ENCODE measurements around the gene DAP.
A peak's percentile ranks its signal among the peaks of the same experiment; 100 is the strongest.
"Not testable (repeated sequence)": the region's sequence is repeated elsewhere in the genome, so short reads cannot be mapped to it uniquely, and the experiment has no call there.

Gene DAP

DNA sequence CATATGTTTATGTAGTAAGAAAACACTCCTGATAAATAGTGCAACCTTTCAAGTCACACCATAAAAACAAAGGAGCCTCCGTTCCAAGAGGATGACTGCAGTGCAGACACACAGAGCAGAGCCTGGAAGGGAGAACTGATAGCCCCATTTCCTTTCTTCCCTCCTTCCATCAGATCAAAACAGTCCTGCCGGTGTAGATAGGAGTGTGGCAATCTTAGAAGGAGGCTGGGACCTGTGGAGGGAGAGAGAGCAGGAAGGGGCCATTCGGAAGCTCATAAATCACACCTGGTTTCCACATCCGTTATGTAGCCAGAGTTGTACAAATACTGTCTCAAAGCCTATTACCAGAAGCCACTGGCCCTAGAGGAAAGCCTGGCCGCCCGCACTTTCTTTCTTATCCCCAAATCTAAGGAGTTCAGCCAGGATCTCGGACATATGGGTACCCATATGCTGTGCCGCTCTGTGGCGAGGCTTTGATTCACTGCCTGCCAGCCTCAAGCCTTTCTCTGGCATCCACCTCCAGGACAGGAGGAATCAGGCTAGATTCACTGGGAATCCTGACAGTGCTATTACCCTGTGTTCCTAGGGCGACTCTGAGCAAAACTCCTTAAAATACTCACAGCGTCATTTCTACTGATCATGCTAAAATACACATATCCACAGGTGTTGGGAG, 26.9 kb downstream of the DAP start:
- DNase-seq (ENCODE audit: low spot score) = no peak

DNA sequence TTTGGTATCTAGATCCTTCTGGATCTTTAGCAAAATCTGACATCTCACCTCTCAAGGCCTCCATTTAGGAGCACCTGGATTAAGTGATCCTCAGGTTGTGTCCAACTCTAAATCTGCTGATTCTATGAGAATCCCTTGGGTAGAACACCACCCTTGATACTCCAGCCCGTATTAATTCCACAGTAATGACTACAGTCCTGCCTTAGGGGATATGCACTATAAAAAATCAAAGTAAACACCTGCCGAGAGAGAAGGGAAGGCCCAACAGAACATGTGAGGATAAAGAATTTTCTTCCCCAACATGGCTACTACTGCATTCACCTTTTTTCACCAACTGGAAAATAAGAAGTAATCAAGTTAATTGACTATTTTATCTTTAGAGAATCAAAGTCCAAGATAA, 27.6 kb downstream of the DAP start:
- DNase-seq (ENCODE audit: low spot score) = no peak

GRCh38 chr5:10731913-10732312, 29.1 kb downstream of the DAP start:
- no peak for DNase-seq (ENCODE audit: low spot score)

DNA sequence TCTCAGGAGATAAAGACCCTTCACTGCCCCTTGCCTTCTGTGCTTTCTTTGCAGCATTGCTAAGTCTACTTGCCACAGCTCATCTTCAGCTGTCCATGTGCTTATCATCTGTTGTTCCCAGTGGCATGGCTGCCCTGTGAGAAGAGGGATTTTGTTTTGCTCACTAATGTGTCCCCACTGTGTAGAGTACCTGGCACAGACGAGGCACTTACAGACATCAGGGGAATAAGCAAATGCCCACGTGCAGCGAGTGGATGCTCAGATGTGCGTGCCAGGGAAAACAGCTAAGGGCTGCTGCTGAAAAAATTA, 31.0 kb downstream of the DAP start:
- no peak for DNase-seq (ENCODE audit: low spot score)

GRCh38 chr5:10729320-10730042, 31.6 kb downstream of the DAP start:
- no peak for DNase-seq (ENCODE audit: low spot score)

- no peak for DNase-seq (ENCODE audit: low spot score)
Measured at GRCh38 chr5:10728679-10729078, 32.4 kb downstream of the DAP start.

- DNase-seq (ENCODE audit: low spot score) = no peak
Measured at GRCh38 chr5:10727861-10728260, 33.2 kb downstream of the DAP start.

DNA sequence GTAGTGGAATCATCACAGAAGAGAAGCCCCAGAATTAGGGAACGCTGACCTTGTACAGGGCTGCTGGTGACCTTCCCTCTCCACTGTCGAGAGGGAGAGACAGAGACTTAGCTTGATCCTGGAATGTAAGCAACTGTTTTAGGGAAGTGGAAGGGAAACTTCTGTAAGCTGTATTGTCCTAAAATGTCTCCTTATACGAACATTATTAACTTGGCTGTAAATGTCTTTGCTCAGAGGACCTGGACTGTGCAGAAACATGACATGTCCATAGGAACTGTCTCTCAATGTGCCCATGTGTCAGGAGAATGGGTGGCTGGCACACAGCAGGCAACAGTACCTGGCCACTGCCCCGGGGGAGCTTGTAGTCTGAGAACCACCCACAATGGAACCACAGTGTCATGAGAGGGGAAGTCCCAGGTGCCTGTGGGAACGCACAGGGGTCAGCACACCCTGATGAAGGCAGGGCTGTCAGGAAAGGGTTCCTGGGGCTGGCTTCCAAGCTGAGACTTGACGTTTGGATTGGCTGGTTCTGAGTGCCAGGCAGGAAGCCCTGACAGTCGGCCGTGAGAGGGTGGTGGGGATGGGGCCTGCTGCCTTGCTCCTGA, 34.0 kb downstream of the DAP start:
- no peak for DNase-seq (ENCODE audit: low spot score)

GRCh38 chr5:10726179-10726912, 34.7 kb downstream of the DAP start:
- DNase-seq (ENCODE audit: low spot score) = no peak

DNA sequence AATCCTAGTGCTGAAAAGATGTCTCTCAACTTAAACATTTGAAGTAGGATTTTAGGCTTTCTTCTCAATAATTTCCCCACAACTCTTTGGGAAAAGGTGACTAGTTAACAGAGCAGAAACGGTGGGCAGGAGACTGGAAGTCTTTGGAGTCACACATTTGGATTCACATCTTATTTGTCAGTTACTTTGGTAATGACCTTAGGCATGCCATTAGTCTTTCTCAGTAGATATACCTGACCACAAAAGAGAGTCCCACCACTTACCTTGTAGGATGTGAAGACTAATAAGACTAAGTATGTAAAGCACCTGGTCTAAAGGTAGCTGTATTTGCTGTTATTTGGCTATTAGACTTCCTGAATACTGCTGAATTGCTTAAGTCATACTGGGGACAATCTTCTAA, 35.4 kb downstream of the DAP start:
- DNase-seq (ENCODE audit: low spot score) = no peak

GRCh38 chr5:10724781-10725507, 36.1 kb downstream of the DAP start:
- peak; percentile 66 for DNase-seq (ENCODE audit: low spot score)

DNA sequence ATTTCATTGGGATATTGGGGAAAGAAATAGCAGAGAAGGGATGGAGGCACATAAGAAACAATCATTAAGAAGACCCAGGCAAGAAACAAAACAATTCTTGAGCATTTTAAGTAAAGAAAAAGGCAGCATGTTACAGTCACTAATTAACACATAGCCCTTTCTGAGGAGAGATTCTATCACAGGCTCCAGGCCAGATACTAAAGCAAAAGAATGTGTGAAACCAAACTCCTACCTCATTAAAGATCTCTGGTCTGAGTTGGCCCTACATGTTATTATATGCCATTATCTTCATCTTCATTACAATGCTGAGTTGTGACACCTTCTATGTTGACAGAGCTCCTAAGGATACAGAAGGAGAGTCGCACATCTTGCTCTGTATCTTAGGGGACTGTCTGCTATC, 37.5 kb downstream of the DAP start:
- no peak for DNase-seq (ENCODE audit: low spot score)

GRCh38 chr5:10720766-10721165, 40.3 kb downstream of the DAP start:
- not testable (repeated sequence) for DNase-seq (ENCODE audit: low spot score)

- no peak for DNase-seq (ENCODE audit: low spot score)
Measured at GRCh38 chr5:10719965-10720364, 41.1 kb downstream of the DAP start.

- DNase-seq (ENCODE audit: low spot score) = not testable (repeated sequence)
Measured at GRCh38 chr5:10718617-10719016, 42.4 kb downstream of the DAP start.

- DNase-seq (ENCODE audit: low spot score) = not testable (repeated sequence)
Measured at GRCh38 chr5:10716825-10717224, 44.2 kb downstream of the DAP start.

- DNase-seq (ENCODE audit: low spot score) = no peak
Measured at GRCh38 chr5:10715605-10716290, 45.3 kb downstream of the DAP start.

DNA sequence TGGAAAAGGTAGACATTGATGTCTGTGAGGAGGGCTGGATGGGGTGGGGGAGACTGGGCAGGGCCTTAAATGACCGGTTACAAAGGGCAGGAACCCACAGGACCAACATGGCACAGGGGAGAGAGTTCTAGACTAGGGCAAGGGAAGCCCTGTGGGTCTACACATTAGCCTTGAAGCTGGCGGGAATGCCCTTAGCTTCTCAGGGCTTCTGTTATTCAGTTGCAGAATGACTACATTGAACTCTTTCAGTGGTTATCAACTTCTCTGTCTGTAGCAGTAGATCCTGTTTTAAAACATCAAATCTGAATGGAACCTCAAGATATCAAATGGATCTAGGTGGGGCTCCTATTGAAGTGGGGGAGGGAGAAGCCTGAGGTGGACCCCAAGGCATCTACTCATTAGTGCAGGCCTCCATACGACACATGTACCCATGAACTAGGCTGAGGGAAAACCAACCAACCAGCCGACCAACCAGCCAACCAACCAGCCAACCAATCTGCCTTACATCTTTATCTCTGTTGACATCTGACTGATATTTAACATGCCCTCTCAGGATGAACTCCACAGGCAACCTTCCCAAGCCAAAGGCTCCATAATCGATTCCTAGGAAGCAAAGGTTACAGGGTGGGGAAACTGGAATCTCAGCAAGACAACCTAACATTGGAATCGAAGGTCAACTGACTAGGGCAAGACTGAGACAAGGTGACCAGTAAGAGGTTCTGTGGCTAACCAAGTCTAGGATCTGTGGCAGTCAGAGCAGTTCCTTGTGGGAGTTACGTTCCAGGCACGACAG, 48.3 kb downstream of the DAP start:
- no peak for DNase-seq (ENCODE audit: low spot score)

DNA sequence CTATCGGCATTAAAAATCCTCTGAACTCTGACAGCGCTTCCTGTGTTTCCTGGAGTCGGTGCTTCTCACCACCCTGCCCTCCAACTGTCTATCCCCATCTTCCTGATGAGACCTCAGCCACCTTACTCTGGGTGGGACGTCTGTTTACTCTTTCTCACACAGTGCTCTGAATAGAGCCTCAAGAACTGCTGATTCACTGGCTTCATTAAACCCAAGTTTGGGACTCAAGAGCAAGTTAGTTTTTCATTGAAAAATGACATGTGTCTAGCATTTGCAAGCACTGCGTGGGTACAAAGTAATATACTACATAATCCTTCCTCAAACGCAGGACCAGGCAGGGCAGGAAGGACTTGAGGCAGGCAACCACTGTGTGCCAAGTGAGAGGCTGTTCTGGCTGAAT, 49.5 kb downstream of the DAP start:
- no peak for DNase-seq (ENCODE audit: low spot score)

- no peak for DNase-seq (ENCODE audit: low spot score)
Measured at GRCh38 chr5:10710513-10711128, 50.4 kb downstream of the DAP start.
